GM12891 (cell line): Measurements from ENCODE around the gene KCNE4.

Source experiments
- DNase-seq: peaks from one replicate; pipeline ENCODE4 v3.0.0; 2011; ENCODE audit warnings: low spot score; ENCODE audit not compliant: insufficient read length
- FAIRE-seq: peaks from 2 replicates; lab custom pipeline; 2011; peaks lifted over from hg19 to GRCh38; lab: Jason Lieb, UNC
- PAX5 ChIP-seq: IDR thresholded peaks from 2 replicates; pipeline ENCODE4 v1.6.1; 2011; ENCODE audit warnings: low read length, moderate library complexity, mild to moderate bottlenecking; ENCODE audit not compliant: insufficient read depth, severe bottlenecking
- POLR2A ChIP-seq: IDR thresholded peaks from 2 replicates; pipeline ENCODE4 v1.6.1; 2011; ENCODE audit warnings: low read depth, low read length, control low read depth
- POLR2AphosphoS5 ChIP-seq: IDR thresholded peaks from 2 replicates; pipeline ENCODE4 v1.6.1; 2011; ENCODE audit warnings: low read depth, low read length, control low read depth
- POU2F2 ChIP-seq: IDR thresholded peaks from 2 replicates; pipeline ENCODE4 v1.6.1; 2011; ENCODE audit warnings: low read depth, mild to moderate bottlenecking, control low read depth, low read length, moderate library complexity
- SPI1 ChIP-seq: IDR thresholded peaks from 2 replicates; pipeline ENCODE4 v1.6.1; 2011; ENCODE audit warnings: low read depth, low read length, control low read depth
- TAF1 ChIP-seq: IDR thresholded peaks from 2 replicates; pipeline ENCODE4 v1.6.1; 2011; ENCODE audit warnings: low read depth, low read length, control low read depth

Gene KCNE4

GRCh38 chr2:223055836-223056235 is 3.8 kb downstream of the KCNE4 start:
- DNase-seq, result no peak
- no peak for FAIRE-seq
- TF ChIP-seq POLR2AphosphoS5 (no peak), SPI1 (no peak)

- TF ChIP-seq POU2F2 (no peak), POLR2AphosphoS5 (no peak)
- DNase-seq (no peak), FAIRE-seq (no peak)
Measured at GRCh38 chr2:223056701-223057418, 4.9 kb downstream of the KCNE4 start.

GRCh38 chr2:223057569-223057968 is 5.6 kb downstream of the KCNE4 start:
- DNase-seq, result no peak
- FAIRE-seq, result no peak
- no peak for TF ChIP-seq POU2F2
- no peak for TF ChIP-seq SPI1
- TF ChIP-seq POLR2A, result no peak
- TF ChIP-seq PAX5, result no peak
- no peak for TF ChIP-seq POLR2AphosphoS5

GRCh38 chr2:223058952-223059716 is 7.1 kb downstream of the KCNE4 start:
- no peak for DNase-seq
- TF ChIP-seq PAX5 (no peak), POLR2AphosphoS5 (no peak), SPI1 (no peak), TAF1 (no peak), POU2F2 (no peak), POLR2A (no peak)
- no peak for FAIRE-seq

GRCh38 chr2:223060201-223060825 is 8.3 kb downstream of the KCNE4 start:
- FAIRE-seq (no peak), DNase-seq (no peak)
- TF ChIP-seq TAF1, result no peak

- FAIRE-seq (no peak), DNase-seq (no peak)
- TF ChIP-seq POLR2AphosphoS5 (no peak), TAF1 (no peak)
Measured at GRCh38 chr2:223062396-223062795, 10.4 kb downstream of the KCNE4 start.

GRCh38 chr2:223065107-223065506 is 13.1 kb downstream of the KCNE4 start:
- no peak for FAIRE-seq
- TF ChIP-seq SPI1, result no peak
- no peak for TF ChIP-seq POLR2A
- TF ChIP-seq POLR2AphosphoS5, result no peak
- no peak for TF ChIP-seq TAF1
- no peak for TF ChIP-seq PAX5
- TF ChIP-seq POU2F2, result no peak

GRCh38 chr2:223066721-223067120 is 14.7 kb downstream of the KCNE4 start:
- no peak for DNase-seq
- FAIRE-seq, result no peak
- no peak for TF ChIP-seq POU2F2
- TF ChIP-seq PAX5, result no peak
- TF ChIP-seq POLR2AphosphoS5, result no peak
- no peak for TF ChIP-seq SPI1
- TF ChIP-seq TAF1, result no peak
- no peak for TF ChIP-seq POLR2A

More at GRCh38 chr2:223065107-223065506, 13.1 kb downstream of the KCNE4 start:
- no peak for DNase-seq

GRCh38 chr2:223068071-223068470 is 16.1 kb downstream of the KCNE4 start:
- DNase-seq (no peak), FAIRE-seq (no peak)
- no peak for TF ChIP-seq POU2F2
- TF ChIP-seq POLR2A, result no peak
- TF ChIP-seq TAF1, result no peak
- no peak for TF ChIP-seq POLR2AphosphoS5
- TF ChIP-seq SPI1, result no peak

- DNase-seq (no peak), FAIRE-seq (no peak)
- TF ChIP-seq PAX5 (no peak), POLR2AphosphoS5 (no peak), POU2F2 (no peak), TAF1 (no peak), SPI1 (no peak), POLR2A (no peak)
Measured at GRCh38 chr2:223069465-223069864, 17.5 kb downstream of the KCNE4 start.
